ENCODE results near the gene VAV1. TPM values are rescaled to one million over a fixed set of nuclear protein-coding genes. Genes with fewer than 3 reads are reported as not detected.

The VAV1 gene
- total RNA-seq, 1 donor, result 0.36 TPM

GRCh38 chr19:6737873-6738786, 34.4 kb upstream of the VAV1 start:
- DNase-seq (ENCODE audit: insufficient read length, low spot score, missing footprints), result peak; percentile 97
- TF ChIP-seq CTCF (IDR thresholded peaks at IDR 0.05; ENCODE audit: extremely low read depth, low read depth, low read length), result peak; percentile 71
- Histone ChIP-seq H3K27ac (ENCODE audit: low read depth, low read length) (peak overlapping the region; percentile 48), H4K20me1 (ENCODE audit: insufficient read depth, low read length) (peaks cover 7% of the 10 kb centered on the region), H3K36me3 (ENCODE audit: insufficient read depth, low read length) (no peaks in the 10 kb centered on the region), H3K4me3 (ENCODE audit: insufficient read depth, low read length) (peak overlapping the region; percentile 18), H3K79me2 (ENCODE audit: insufficient read depth, low read length) (peaks cover 34% of the 10 kb centered on the region), H3K9me3 (ENCODE audit: low read depth, low read length) (no peaks in the 10 kb centered on the region), H3K4me2 (ENCODE audit: insufficient read depth, low read length) (peak overlapping the region; percentile 84), H2AFZ (ENCODE audit: low read length) (peak overlapping the region; percentile 92), H3K4me1 (ENCODE audit: insufficient read depth, low read length) (peaks cover 33% of the 10 kb centered on the region), H3K27me3 (ENCODE audit: insufficient read depth, low read length) (no peaks in the 10 kb centered on the region)

GRCh38 chr19:6738787-6739389, 33.6 kb upstream of the VAV1 start:
- Histone ChIP-seq H3K4me3 (ENCODE audit: insufficient read depth, low read length) (peak overlapping the region; percentile 61), H3K4me1 (ENCODE audit: insufficient read depth, low read length) (peaks cover 35% of the 10 kb centered on the region), H3K27ac (ENCODE audit: low read depth, low read length) (peak overlapping the region; percentile 48), H3K27me3 (ENCODE audit: insufficient read depth, low read length) (no peaks in the 10 kb centered on the region), H3K36me3 (ENCODE audit: insufficient read depth, low read length) (peaks cover 4% of the 10 kb centered on the region), H3K79me2 (ENCODE audit: insufficient read depth, low read length) (peaks cover 34% of the 10 kb centered on the region), H3K9me3 (ENCODE audit: low read depth, low read length) (no peaks in the 10 kb centered on the region), H3K4me2 (ENCODE audit: insufficient read depth, low read length) (peak overlapping the region; percentile 84), H4K20me1 (ENCODE audit: insufficient read depth, low read length) (peaks cover 7% of the 10 kb centered on the region), H2AFZ (ENCODE audit: low read length) (peak overlapping the region; percentile 92)
- no peak for DNase-seq (ENCODE audit: insufficient read length, low spot score, missing footprints)
- TF ChIP-seq CTCF (IDR thresholded peaks at IDR 0.05; ENCODE audit: extremely low read depth, low read depth, low read length), result no peak

GRCh38 chr19:6739390-6739882, 33.1 kb upstream of the VAV1 start, which contains the start of gene TRIP10:
Gene TRIP10, plus strand, starts transcription at chr19:6739680. Its CDS starts 82 bp downstream, at chr19:6739762.
- Histone ChIP-seq H3K9me3 (ENCODE audit: low read depth, low read length) (no peaks in the 10 kb centered on the region), H3K79me2 (ENCODE audit: insufficient read depth, low read length) (peaks cover 34% of the 10 kb centered on the region), H3K4me1 (ENCODE audit: insufficient read depth, low read length) (peaks cover 40% of the 10 kb centered on the region), H3K4me2 (ENCODE audit: insufficient read depth, low read length) (peak within 1 kb of the TSS; percentile 84), H4K20me1 (ENCODE audit: insufficient read depth, low read length) (peaks cover 7% of the 10 kb centered on the region), H3K36me3 (ENCODE audit: insufficient read depth, low read length) (peaks cover 5% of the 10 kb centered on the region), H3K27me3 (ENCODE audit: insufficient read depth, low read length) (no peaks in the 10 kb centered on the region), H3K27ac (ENCODE audit: low read depth, low read length) (peak within 1 kb of the TSS; percentile 48), H3K4me3 (ENCODE audit: insufficient read depth, low read length) (peak within 1 kb of the TSS; percentile 89), H2AFZ (ENCODE audit: low read length) (peak within 1 kb of the TSS; percentile 92)
- no peak for TF ChIP-seq CTCF (IDR thresholded peaks at IDR 0.05; ENCODE audit: extremely low read depth, low read depth, low read length)
- peak; percentile 99 for DNase-seq (ENCODE audit: insufficient read length, low spot score, missing footprints)
